AG04449 (cell line): Measurements from ENCODE around the gene TBC1D20.
"Not testable (repeated sequence)": the region's sequence is repeated elsewhere in the genome, so short reads cannot be mapped to it uniquely, and the experiment has no call there.

Source experiments
- CTCF ChIA-PET: fragments of 350-600 bp; formaldehyde crosslinking; extraction: SDS; loops from one replicate; lab custom pipeline; 2021; ENCODE audit warnings: antibody characterized with exemption; lab: Yijun Ruan, JAX
- POLR2A ChIA-PET: fragments of 400-600, 350-600 bp; formaldehyde crosslinking; extraction: SDS; loops from one replicate; lab custom pipeline; 2020; ENCODE audit warnings: antibody characterized with exemption, inconsistent platforms; lab: Yijun Ruan, JAX
- DNase-seq: peaks from one replicate; pipeline ENCODE4 v3.0.0-alpha.2; 2010; ENCODE audit warnings: low read depth, low spot score
- H3K4me3 ChIP-seq: 2 replicates; pipeline ENCODE4 v1.5.1; 2011; ENCODE audit warnings: low read depth, mild to moderate bottlenecking, control low read depth, low read length
- CTCF ChIP-seq: IDR thresholded peaks from one replicate; pipeline ENCODE4 v1.5.1; 2011; ENCODE audit warnings: mild to moderate bottlenecking, moderate library complexity, low read length, control low read depth, inconsistent platforms; ENCODE audit not compliant: insufficient read depth; ENCODE audit errors: missing control alignments

Gene TBC1D20

GRCh38 chr20:462199-462991 is at the start of gene TBC1D20:
Gene TBC1D20, minus strand, starts transcription at chr20:462533. Its CDS starts 128 bp downstream, at chr20:462405.
- H3K4me3 ChIP-seq = peak within 1 kb of the TSS; percentile 80
- POLR2A ChIA-PET = interaction anchor here (1.0 to 1.4 kb wide), 2 partner anchors 28 to 55 kb away, joined by 3 read pairs; no protein-coding TSS in a partner anchor
- TF ChIP-seq CTCF = peak; percentile 29
- DNase-seq = no peak
- CTCF ChIA-PET = interaction anchor here (0.9 to 3.3 kb wide), 7 partner anchors 12 to 100 kb away, joined by 3 to 15 read pairs (median 4); no protein-coding TSS in a partner anchor

DNA sequence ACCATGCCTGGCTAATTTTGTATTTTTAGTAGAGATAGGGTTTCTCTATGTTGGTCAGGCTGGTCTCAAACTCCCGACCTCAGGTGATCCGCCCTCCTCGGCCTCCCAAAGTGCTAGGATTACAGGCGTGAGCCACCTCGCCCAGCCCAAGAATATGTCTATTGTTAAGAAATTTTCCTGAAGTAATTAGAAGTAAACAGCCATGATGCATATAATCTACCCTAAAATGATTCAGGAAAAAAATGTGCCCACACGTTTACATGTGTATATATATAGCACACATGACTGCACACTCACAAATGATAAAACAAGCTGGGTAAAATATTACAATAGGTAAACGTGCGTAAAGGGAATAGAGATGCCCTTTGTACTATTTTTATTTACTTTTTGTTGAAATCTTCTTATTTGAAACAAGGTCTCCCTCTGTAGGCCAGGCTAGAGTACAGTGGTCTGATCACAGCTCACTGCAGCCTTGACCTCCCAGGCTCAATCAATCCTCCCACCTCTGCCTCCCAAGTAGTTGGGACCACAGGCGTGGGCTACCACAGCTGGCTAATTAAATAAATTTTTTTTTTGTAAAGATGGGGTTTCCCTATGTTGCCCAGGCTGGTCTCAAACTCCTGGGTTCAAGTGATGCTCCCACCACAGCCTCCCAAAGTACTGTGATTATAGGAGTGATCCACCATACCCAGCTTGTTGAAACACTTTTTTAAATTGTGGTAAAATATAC is 48.2 kb upstream of the TBC1D20 start:
- not testable (repeated sequence) for H3K4me3 ChIP-seq

GRCh38 chr20:508364-508787 is 46.0 kb upstream of the TBC1D20 start:
- H3K4me3 ChIP-seq, DNase-seq, POLR2A ChIA-PET: not testable (repeated sequence)
- CTCF ChIA-PET = interaction anchor here (1.2 to 2.6 kb wide), 3 partner anchors 11 to 153 kb away, joined by 3 to 12 read pairs (median 3); no protein-coding TSS in a partner anchor

More for the DNA sequence above, 48.2 kb upstream of the TBC1D20 start:
- CTCF ChIA-PET = interaction anchor here (0.9 to 2.1 kb wide), 5 partner anchors 9 to 244 kb away, joined by 3 to 6 read pairs (median 3); no protein-coding TSS in a partner anchor
- DNase-seq, POLR2A ChIA-PET: not testable (repeated sequence)

DNA sequence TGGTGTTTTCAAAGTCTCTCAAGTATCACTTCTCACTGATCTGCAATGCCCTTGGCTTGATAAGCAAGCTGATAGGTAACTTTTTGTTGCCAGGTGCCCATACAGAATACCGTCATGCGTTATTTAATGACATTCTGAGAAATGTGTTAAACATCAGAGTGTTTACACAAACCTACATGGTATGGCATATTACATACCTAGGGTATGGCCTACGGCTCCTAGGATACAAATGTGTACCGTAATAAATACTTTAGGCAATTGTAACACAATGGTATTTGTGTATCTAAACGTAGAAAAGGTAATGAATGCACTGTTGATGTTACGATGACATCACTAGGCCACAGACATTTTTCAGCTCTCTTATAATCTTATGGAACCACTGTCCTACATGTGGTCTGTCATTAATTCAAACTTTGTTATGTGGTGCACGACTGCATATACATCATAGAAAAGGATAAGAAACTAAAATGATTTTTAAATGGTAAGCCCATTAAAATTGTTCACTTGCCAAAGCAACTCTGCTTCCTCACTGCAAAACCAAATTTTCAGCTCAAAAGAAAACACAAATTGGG is 45.5 kb upstream of the TBC1D20 start:
- no peak for DNase-seq

GRCh38 chr20:507006-507758 is 44.8 kb upstream of the TBC1D20 start:
- H3K4me3 ChIP-seq = no peak overlapping the region
- POLR2A ChIA-PET = no interaction called here
- no peak for DNase-seq
- CTCF ChIA-PET = interaction anchor here (1.5 to 2.6 kb wide), 2 partner anchors 10 to 28 kb away, joined by 3 to 12 read pairs; no protein-coding TSS in a partner anchor
- no peak for TF ChIP-seq CTCF

More for the DNA sequence above, 45.5 kb upstream of the TBC1D20 start:
- ChIA-PET CTCF (interaction anchor here (1.5 to 2.6 kb wide), 2 partner anchors 11 to 28 kb away, joined by 3 to 12 read pairs; no protein-coding TSS in a partner anchor), POLR2A (no interaction called here)
- H3K4me3 ChIP-seq = no peak overlapping the region
- TF ChIP-seq CTCF = no peak

- ChIA-PET CTCF (no interaction called here), POLR2A (no interaction called here)
- TF ChIP-seq CTCF = no peak
- H3K4me3 ChIP-seq = no peak overlapping the region
- no peak for DNase-seq
Observed at GRCh38 chr20:504632-505075, 42.3 kb upstream of the TBC1D20 start.
